WERI-Rb-1 (cell line): Measurements from ENCODE around the gene RALGPS1.

ENCODE experiments used
- DNase-seq: peaks from one replicate; pipeline ENCODE4 v3.0.0-alpha.2; 2020
- H3K27ac ChIP-seq: fragments of 250-450 bp; sonication (Bioruptor Pico); 2 replicates; pipeline ENCODE4 v1.5.1; 2020; ENCODE audit warnings: mild to moderate bottlenecking, moderate library complexity
- H3K27me3 ChIP-seq: fragments of 250-450 bp; sonication (Bioruptor Pico); 2 replicates; pipeline ENCODE4 v1.5.1; 2021; ENCODE audit warnings: mild to moderate bottlenecking, low read depth, moderate library complexity; ENCODE audit not compliant: insufficient read depth, severe bottlenecking
- H3K36me3 ChIP-seq: fragments of 250-450 bp; sonication (Bioruptor Pico); 2 replicates; pipeline ENCODE4 v1.5.1; 2020; ENCODE audit warnings: mild to moderate bottlenecking, moderate library complexity
- H3K4me3 ChIP-seq: 2 replicates; pipeline ENCODE4 v1.5.1; 2011; ENCODE audit warnings: low read depth, mild to moderate bottlenecking, control low read depth, low read length
- H3K9me3 ChIP-seq: fragments of 250-450 bp; sonication (Bioruptor Pico); 2 replicates; pipeline ENCODE4 v1.5.1; 2021; ENCODE audit warnings: mild to moderate bottlenecking, moderate library complexity; ENCODE audit not compliant: severe bottlenecking
- TF ChIP-seq, protein P1 (sequence below): IDR thresholded peaks from 2 replicates; pipeline ENCODE4 v1.5.1; 2011; ENCODE audit warnings: low read depth, mild to moderate bottlenecking, control low read depth, inconsistent platforms, low read length

RALGPS1 gene

GRCh38 chr9:127097683-127098082 is 183.1 kb downstream of the RALGPS1 start:
- H3K4me3 ChIP-seq, result no peak overlapping the region
- H3K27me3 ChIP-seq, result no peaks in the 10 kb centered on the region
- no peak for DNase-seq
- TF ChIP-seq, protein P1, sequence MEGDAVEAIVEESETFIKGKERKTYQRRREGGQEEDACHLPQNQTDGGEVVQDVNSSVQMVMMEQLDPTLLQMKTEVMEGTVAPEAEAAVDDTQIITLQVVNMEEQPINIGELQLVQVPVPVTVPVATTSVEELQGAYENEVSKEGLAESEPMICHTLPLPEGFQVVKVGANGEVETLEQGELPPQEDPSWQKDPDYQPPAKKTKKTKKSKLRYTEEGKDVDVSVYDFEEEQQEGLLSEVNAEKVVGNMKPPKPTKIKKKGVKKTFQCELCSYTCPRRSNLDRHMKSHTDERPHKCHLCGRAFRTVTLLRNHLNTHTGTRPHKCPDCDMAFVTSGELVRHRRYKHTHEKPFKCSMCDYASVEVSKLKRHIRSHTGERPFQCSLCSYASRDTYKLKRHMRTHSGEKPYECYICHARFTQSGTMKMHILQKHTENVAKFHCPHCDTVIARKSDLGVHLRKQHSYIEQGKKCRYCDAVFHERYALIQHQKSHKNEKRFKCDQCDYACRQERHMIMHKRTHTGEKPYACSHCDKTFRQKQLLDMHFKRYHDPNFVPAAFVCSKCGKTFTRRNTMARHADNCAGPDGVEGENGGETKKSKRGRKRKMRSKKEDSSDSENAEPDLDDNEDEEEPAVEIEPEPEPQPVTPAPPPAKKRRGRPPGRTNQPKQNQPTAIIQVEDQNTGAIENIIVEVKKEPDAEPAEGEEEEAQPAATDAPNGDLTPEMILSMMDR, result no peak
- H3K36me3 ChIP-seq, result no peaks in the 10 kb centered on the region; the same call in 1 of the 2 replicates
- H3K9me3 ChIP-seq, result no peaks in the 10 kb centered on the region
- H3K27ac ChIP-seq, result no peak overlapping the region

- Histone ChIP-seq H3K36me3 (no peaks in the 10 kb centered on the region; the same call in 1 of the 2 replicates), H3K27me3 (no peaks in the 10 kb centered on the region), H3K9me3 (no peaks in the 10 kb centered on the region), H3K27ac (no peak overlapping the region), H3K4me3 (no peak overlapping the region)
- no peak for DNase-seq
- TF ChIP-seq, protein P1, result no peak
Observed at GRCh38 chr9:127098916-127099553, 184.5 kb downstream of the RALGPS1 start.

GRCh38 chr9:127099664-127100063 is 185.1 kb downstream of the RALGPS1 start:
- Histone ChIP-seq H3K27me3 (no peaks in the 10 kb centered on the region), H3K4me3 (no peak overlapping the region), H3K9me3 (no peaks in the 10 kb centered on the region), H3K27ac (no peak overlapping the region), H3K36me3 (no peaks in the 10 kb centered on the region)
- TF ChIP-seq, protein P1, result no peak
- DNase-seq, result no peak

GRCh38 chr9:127102176-127102575 is 187.6 kb downstream of the RALGPS1 start:
- H3K36me3 ChIP-seq, result peaks cover 8% of the 10 kb centered on the region
- H3K27me3 ChIP-seq, result no peaks in the 10 kb centered on the region
- no peak for DNase-seq
- no peaks in the 10 kb centered on the region for H3K9me3 ChIP-seq
- no peak overlapping the region for H3K27ac ChIP-seq
- TF ChIP-seq, protein P1, result no peak
- H3K4me3 ChIP-seq, result no peak overlapping the region

- no peak overlapping the region for H3K27ac ChIP-seq
- H3K4me3 ChIP-seq, result no peak overlapping the region
- no peaks in the 10 kb centered on the region for H3K9me3 ChIP-seq
- TF ChIP-seq, protein P1, result no peak
- no peaks in the 10 kb centered on the region for H3K27me3 ChIP-seq
- H3K36me3 ChIP-seq, result peaks cover 12% of the 10 kb centered on the region
- no peak for DNase-seq
Observed at GRCh38 chr9:127102788-127103187, 188.2 kb downstream of the RALGPS1 start.
